Thymus (tissue), 11 donors: Measurements from ENCODE around the gene PDGFD. TPM values are rescaled to one million over a fixed set of nuclear protein-coding genes. Genes with fewer than 3 reads are reported as not detected.

Experiments
- DNase-seq, 9 donors: peaks; one replicate each; pipeline ENCODE4 v3.0.0-alpha.2; 2013; ENCODE audit warnings: low spot score in 9 of 9, low read depth in 6 of 9, missing footprints in 1 of 9
- H3K27ac ChIP-seq, 2 donors: one replicate each; pipeline ENCODE4 v1.5.1; 2013; ENCODE audit warnings: control low read depth in 1 of 2, low read depth in 1 of 2, low read length in 1 of 2, mild to moderate bottlenecking in 1 of 2, moderate library complexity in 1 of 2
- H3K27me3 ChIP-seq, 2 donors: one replicate each; pipeline ENCODE4 v1.5.1; 2013; ENCODE audit warnings: low read length in 1 of 2; ENCODE audit not compliant: control insufficient read depth in 2 of 2, insufficient read depth in 1 of 2
- H3K36me3 ChIP-seq, 2 donors: one replicate each; pipeline ENCODE4 v1.5.1; 2013; ENCODE audit warnings: low read length in 1 of 2, mild to moderate bottlenecking in 1 of 2, moderate library complexity in 1 of 2; ENCODE audit not compliant: control insufficient read depth in 2 of 2, insufficient read depth in 2 of 2
- H3K4me1 ChIP-seq, 2 donors: one replicate each; pipeline ENCODE4 v1.5.1; 2013; ENCODE audit warnings: low read length in 2 of 2; ENCODE audit not compliant: control insufficient read depth in 2 of 2, insufficient read depth in 2 of 2
- H3K4me3 ChIP-seq, 2 donors: one replicate each; pipeline ENCODE4 v1.5.1; 2013; ENCODE audit warnings: low read length in 2 of 2, control low read depth in 1 of 2, mild to moderate bottlenecking in 1 of 2
- H3K9me3 ChIP-seq, 2 donors: one replicate each; pipeline ENCODE4 v1.5.1; 2013; ENCODE audit warnings: low read length in 1 of 2, mild to moderate bottlenecking in 1 of 2; ENCODE audit not compliant: control insufficient read depth in 2 of 2, insufficient read depth in 1 of 2
- WGBS: extraction: QIAGEN DNeasy Blood & Tissue Kit; methylation state at CpG from one replicate; pipeline ENCODE4 v1.1.7; 2013; 5-methylcytosine and 5-hydroxymethylcytosine counted together
- polyA plus RNA-seq: library from polyadenylated mRNA; stranded (reverse); fragments of 200-250 nt; gene quantifications from one replicate; pipeline ENCODE4 v1.2.3, GENCODE V29; 2013
- total RNA-seq: library from RNA; stranded (reverse); fragments of 120-200 nt; gene quantifications from one replicate; pipeline ENCODE4 v1.2.4, GENCODE V29; 2013
- donor health status: healthy.

PDGFD gene
- total and polyA plus RNA-seq, 2 donors: 1.3 to 5.2 TPM

DNA sequence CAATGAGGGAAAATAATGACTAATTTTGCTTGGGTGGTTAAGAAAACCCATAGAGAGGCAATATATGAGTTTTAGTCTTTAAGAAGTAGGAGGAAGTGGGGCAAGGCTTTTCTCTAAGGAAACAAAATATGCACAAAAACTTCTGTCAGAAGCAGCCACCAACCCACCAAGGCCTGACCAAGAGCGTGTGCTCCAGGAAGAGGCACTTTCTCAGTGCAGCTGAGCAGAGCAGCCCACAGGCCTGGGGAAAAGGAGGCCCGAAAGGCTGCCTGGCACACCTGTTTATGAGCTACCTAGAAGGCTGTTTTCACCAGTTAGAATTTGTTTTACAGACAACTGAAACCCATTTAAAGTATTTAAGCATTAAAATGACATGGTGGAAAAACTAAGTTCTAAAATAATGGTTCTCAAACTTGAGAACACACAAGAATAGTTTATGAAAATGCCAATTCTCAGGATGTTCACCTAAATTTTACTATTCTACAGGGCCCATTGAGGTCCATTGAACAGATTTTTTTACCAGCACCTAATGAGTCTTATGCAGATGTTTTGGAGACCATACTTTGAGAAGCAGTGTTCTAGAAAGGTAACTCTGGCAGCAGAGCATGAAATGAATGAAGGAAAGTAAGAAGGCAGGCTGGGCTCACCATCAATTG lies 288.0 kb downstream of the PDGFD start:
- Histone ChIP-seq H3K4me3 (no peak overlapping the region), H3K27ac (peak overlapping the region in 1 of 2 donors; percentile 37), H3K9me3 (no peaks in the 10 kb centered on the region), H3K4me1 (no peaks in the 10 kb centered on the region), H3K27me3 (no peaks in the 10 kb centered on the region), H3K36me3 (no peaks in the 10 kb centered on the region)
- 18% methylated on average over 2 of the region's 2 CpGs for WGBS
- DNase-seq: peak in 4 of 9 donors; percentile 12 to 57 (median 18)

DNA sequence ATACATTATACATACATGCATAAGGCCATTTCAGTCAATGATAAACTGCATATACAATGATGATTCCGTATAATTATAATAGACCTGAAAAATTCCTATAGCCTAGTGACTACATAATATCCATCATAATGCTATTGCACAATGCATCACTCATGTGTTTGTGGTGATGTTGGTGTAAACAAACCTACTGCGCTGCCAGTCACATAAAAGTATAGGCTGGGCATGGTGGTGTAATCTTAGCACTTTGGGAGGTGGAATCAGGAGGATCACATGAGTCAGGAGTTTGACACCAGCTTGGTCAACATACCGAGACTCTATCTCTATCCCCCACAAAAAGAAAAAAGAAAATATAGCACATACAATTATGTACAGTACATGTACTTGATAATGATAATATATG lies 291.2 kb downstream of the PDGFD start:
- no peak for DNase-seq
- Histone ChIP-seq H3K27ac (no peak overlapping the region), H3K4me3 (no peak overlapping the region), H3K36me3 (no peaks in the 10 kb centered on the region), H3K27me3 (no peaks in the 10 kb centered on the region), H3K4me1 (no peaks in the 10 kb centered on the region), H3K9me3 (no peaks in the 10 kb centered on the region)
- 96% methylated on average over 3 of the region's 3 CpGs for WGBS

DNA sequence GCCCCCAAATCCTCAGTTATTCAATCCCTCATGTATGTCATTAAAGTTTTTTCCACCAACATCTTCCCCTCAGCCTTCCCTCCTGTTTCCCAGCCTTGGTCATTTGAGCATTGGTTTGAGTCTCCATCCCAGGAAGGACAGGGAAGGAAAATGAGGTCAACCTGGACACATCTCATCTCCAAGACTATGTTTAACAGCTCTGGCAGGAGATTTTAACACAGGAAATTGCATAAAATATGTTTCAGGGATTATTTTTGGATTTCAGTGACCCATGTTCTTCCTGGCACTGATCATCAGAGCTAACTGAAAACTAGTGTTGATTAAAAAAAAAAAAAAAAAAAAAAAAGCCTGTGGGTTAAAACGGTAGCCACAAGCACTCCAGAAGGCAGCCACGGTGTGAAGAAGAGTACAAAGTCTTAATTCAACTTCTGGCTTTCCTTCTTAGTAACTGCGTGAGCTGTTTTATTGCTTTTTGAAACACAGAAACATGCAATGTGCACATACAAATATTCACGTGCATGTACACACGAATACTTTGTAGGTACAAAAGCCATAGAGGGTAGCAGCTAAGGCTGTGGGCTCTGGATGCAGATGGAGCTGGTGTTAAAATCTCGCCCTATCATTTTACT lies 291.9 kb downstream of the PDGFD start:
- Histone ChIP-seq H3K4me3 (no peak overlapping the region), H3K27me3 (no peaks in the 10 kb centered on the region), H3K27ac (no peak overlapping the region), H3K9me3 (no peaks in the 10 kb centered on the region), H3K4me1 (no peaks in the 10 kb centered on the region), H3K36me3 (no peaks in the 10 kb centered on the region)
- 52% methylated on average over 6 of the region's 6 CpGs for WGBS
- DNase-seq: no peak

DNA sequence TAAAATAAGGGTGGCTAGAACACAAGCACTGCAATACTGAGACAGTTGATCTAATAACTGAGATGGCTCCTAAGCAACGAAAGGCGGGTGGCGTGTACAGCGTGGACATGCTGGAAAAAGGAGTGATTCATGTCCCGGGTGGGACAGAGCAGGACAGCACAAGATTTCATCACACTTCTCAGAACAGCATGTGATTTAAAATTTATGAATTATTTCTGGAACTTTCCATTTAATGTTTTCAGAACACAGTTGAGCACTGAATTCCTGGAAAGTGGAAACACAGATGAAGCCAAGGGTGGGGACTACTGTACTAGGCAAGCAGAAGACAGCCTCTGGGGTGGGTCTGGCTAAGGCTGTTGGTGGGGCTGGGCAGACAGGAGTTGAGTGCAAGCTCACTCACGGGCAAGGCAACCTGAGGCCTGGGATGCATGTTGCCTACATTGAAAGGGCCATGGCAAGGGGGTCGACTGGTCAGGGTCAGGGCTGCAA lies 293.1 kb downstream of the PDGFD start:
- no peak for DNase-seq
- peak overlapping the region in 1 of 2 donors; percentile 3 for H3K27ac ChIP-seq
- 93% methylated on average over 7 of the region's 7 CpGs for WGBS
- H3K9me3 ChIP-seq: no peaks in the 10 kb centered on the region
- no peaks in the 10 kb centered on the region for H3K36me3 ChIP-seq
- no peak overlapping the region for H3K4me3 ChIP-seq
- no peaks in the 10 kb centered on the region for H3K4me1 ChIP-seq
- no peaks in the 10 kb centered on the region for H3K27me3 ChIP-seq

- Histone ChIP-seq H3K9me3 (no peaks in the 10 kb centered on the region), H3K4me1 (no peaks in the 10 kb centered on the region), H3K27me3 (no peaks in the 10 kb centered on the region), H3K36me3 (no peaks in the 10 kb centered on the region), H3K4me3 (no peak overlapping the region), H3K27ac (no peak overlapping the region)
- no peak for DNase-seq
- WGBS: 97% methylated on average over 4 of the region's 4 CpGs
These were observed 296.5 kb downstream of the PDGFD start for GRCh38 chr11:103867481-103867880.

DNA sequence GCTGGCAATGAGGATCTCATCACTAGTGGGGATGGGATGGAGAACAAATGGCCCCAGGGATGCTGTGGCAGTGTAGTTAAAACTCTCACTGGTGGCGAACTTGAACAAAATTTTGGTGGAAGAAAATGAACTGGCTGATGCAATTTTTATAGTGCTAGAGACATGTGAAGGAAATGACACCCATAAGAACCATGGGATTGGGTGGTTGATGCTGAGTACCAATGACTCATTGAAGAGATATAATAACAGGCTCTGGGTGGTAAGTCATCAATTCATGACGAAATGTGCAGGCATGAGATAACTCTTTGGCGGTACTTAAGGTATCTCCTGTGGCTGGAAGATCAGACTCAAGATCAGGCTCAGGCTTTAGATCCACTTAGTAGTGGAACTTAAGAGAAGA lies 300.4 kb downstream of the PDGFD start:
- DNase-seq: no peak
- H3K36me3 ChIP-seq: no peaks in the 10 kb centered on the region
- H3K27ac ChIP-seq: no peak overlapping the region
- H3K4me1 ChIP-seq: no peaks in the 10 kb centered on the region
- no peaks in the 10 kb centered on the region for H3K27me3 ChIP-seq
- H3K9me3 ChIP-seq: no peaks in the 10 kb centered on the region
- WGBS: 94% methylated on average over 3 of the region's 3 CpGs
- H3K4me3 ChIP-seq: no peak overlapping the region

DNA sequence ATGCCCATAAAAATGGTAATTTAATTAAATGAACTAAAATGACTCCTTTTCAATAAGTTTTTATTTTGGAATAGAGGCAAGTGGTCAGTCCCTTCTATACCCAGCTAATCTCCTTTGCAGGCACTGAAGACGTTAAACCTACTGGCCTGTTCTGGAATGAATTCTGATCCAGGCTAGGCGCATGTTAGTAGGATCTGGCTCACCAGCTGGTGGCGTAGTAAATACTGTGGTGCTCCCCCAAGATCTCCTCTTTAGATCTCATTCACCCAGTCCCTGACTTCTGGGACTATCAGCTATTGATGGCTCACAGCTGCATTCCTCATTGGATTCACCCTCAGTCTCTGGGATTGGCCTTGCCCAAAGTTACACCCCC lies 301.2 kb downstream of the PDGFD start:
- Histone ChIP-seq H3K27ac (no peak overlapping the region), H3K36me3 (no peaks in the 10 kb centered on the region), H3K9me3 (no peaks in the 10 kb centered on the region), H3K27me3 (no peaks in the 10 kb centered on the region), H3K4me1 (no peaks in the 10 kb centered on the region), H3K4me3 (no peak overlapping the region)
- DNase-seq: no peak
- 95% methylated on average over 3 of the region's 3 CpGs for WGBS

- H3K9me3 ChIP-seq: no peaks in the 10 kb centered on the region
- DNase-seq: no peak
- H3K27ac ChIP-seq: no peak overlapping the region
- H3K27me3 ChIP-seq: no peaks in the 10 kb centered on the region
- WGBS: 46% methylated on average over 9 of the region's 9 CpGs
- no peak overlapping the region for H3K4me3 ChIP-seq
- no peaks in the 10 kb centered on the region for H3K36me3 ChIP-seq
- no peaks in the 10 kb centered on the region for H3K4me1 ChIP-seq
These were observed 301.7 kb downstream of the PDGFD start for GRCh38 chr11:103862094-103862801.
